Panc1 (cell line): Measurements from ENCODE around the gene TTLL5.

ENCODE experiments used
- CTCF ChIP-seq: fragments of 450-650 bp; IDR thresholded peaks from 2 replicates; pipeline ENCODE4 v1.5.1; 2017; ENCODE audit warnings: mild to moderate bottlenecking
- POLR2AphosphoS5 ChIP-seq: IDR thresholded peaks from 2 replicates; pipeline ENCODE4 v1.6.1; 2012; ENCODE audit warnings: mild to moderate bottlenecking, low read depth, low read length, moderate library complexity
- REST ChIP-seq, 2 experiments: IDR thresholded peaks; 2 replicates each; pipeline ENCODE4 v1.6.1; 2011 to 2012; ENCODE audit warnings: low read depth in 2 of 2, control low read depth in 1 of 2, low read length in 1 of 2, mild to moderate bottlenecking in 1 of 2, moderate library complexity in 1 of 2; ENCODE audit not compliant: insufficient read depth in 1 of 2
- SIN3A ChIP-seq: IDR thresholded peaks from 2 replicates; pipeline ENCODE4 v1.6.1; 2012; ENCODE audit warnings: low read depth, mild to moderate bottlenecking, low read length, moderate library complexity, borderline replicate concordance; ENCODE audit not compliant: insufficient read depth

GRCh38 chr14:75752086-75752485 lies 91.0 kb downstream of the TTLL5 start:
- TF ChIP-seq CTCF (no peak), REST (IDR thresholded peaks at IDR 0.05; ENCODE audit: insufficient read depth in 1 of 2, low read depth in 2 of 2, low read length in 1 of 2) (no peak), POLR2AphosphoS5 (no peak), SIN3A (no peak)
